GM18508 (cell line): ENCODE results near the gene PDF.
A peak's percentile ranks its signal among the peaks of the same experiment; 100 is the strongest.
"Not testable (repeated sequence)": the region's sequence is repeated elsewhere in the genome, so short reads cannot be mapped to it uniquely, and the experiment has no call there.

ENCODE experiments used
- ATAC-seq: cut with Tn5 transposase; IDR thresholded peaks from one replicate; pipeline ENCODE4 v1.9.1; 2021; ENCODE audit warnings: moderate number of reproducible peaks; ENCODE audit not compliant: insufficient read depth, unreplicated experiment

PDF gene

DNA sequence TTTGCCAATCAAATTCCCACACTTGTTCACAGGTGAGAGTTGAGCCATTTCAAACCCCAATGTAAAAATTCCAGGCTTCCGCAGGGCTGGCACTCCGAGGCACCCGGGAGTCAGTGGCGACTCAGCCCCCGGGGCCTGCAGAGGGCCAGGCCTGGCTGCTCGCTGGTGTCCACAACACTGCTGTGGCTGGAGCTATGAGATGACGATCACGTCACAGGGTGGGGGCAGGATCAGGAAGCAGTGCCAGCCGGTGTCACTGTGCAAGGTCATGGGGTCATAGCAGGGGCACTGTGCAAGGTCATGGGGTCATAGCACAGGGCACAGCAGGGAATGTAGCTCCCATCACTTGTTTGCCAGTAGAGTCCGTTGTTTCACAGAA lies 11.5 kb downstream of the PDF start:
- ATAC-seq: no peak

DNA sequence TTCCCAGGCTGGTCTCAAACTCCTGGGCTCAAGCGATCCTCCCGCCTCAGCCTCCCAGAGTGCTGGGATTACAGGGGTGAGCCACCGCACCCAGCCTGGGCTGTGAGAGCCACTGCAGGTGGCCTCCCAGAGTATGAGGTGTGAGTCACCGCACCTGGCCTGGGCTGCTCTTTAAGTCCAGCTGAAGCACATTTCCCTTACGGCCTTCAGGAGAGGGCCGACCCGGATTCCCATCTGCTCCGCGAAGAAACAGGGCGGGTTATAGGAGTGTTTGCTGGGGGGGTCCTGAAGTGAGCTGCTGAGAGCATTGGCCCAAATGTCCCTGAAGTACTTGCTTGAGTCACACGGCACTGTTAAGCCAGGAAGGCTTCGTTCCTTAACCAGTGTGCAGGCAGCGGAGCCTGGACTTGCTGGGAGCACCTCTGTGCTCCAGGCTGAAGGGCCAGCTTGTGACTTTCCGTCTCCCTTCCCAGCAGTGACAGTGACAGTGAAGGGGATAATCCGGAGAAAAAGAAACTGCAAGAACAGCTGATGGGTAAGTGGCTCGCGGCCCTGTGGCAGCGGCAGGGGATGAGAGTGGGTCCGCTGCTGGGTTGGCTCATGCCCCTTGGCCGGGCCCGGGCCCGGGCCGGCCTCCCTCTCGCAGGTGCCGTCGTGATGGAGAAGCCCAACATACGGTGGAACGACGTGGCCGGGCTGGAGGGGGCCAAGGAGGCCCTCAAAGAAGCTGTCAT lies 12.0 kb downstream of the PDF start:
- ATAC-seq: no peak

DNA sequence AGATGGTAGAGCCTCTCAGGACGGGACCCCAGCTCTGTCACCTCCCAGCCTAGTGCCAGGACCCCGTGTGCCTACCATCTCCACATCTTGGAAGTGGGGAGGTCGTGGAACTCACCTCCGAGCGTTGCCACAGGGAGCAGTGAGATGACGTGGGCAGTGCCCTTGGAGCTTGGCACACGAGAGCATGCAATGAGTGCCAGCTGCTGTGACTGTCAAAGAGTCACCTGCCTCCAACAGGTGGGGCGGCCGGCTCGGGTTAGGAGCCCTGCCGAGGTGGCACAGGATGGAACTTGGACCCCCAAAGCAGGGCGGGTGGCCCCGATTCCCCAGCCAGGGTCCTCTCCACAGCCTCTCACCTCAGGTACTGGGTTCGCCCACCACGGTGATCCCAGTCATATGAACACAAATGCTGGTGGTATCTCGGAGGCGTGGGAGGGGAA lies 13.8 kb downstream of the PDF start:
- no peak for ATAC-seq

DNA sequence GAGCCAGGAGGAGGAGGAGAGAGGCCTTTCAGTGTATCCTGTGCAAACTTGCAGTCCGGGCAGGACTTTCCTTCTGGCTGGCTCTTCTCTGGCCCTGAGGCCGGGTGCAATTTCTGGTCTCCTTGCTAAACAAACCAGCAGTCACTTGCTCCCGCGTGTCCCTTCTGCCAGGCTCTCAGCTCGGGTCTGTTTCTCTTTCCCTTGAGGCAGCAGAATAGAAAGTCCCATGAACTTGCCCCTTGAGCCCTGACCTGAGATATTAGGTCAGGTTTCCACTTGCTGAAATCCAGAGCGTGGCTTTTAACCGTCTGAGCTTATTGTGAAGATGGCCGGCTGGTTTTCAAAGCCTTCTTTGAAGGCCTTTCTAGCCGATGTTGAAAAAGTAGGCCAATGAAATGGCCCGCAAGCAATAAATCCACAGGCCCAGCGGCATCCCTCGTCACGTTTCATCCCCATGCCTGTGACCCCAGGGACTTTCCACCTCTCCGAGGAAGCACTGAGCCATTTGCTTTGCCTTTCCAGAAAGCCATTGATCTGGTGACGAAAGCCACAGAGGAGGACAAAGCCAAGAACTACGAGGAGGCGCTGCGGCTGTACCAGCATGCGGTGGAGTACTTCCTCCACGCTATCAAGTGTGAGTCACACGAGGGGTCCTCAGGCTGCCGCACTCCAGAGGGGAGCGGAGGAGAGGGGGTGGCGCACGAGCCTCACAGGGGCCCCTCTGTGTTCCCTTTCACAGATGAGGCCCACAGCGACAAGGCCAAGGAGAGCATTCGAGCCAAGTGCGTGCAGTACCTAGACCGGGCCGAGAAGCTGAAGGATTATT lies 14.7 kb downstream of the PDF start:
- no peak for ATAC-seq

DNA sequence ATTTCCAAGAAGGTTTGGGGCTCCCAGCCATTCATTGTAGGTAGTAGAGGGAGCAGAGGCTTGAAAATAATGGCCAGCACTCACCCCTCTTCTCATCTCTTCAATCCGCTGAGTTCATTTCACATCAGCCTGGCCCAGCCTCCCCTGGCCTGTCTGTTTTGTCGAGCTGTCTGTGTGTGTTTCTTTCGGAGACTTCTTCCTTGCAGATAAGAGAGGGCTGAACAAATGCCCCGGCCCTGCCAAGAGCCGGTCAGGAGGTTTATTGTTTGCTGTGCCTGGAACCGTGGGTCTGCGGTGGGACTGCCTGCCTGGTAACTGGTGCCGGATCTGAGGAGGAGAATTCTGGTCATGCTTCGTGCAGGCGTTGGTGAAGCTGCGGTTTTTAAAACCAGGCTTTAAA lies 15.9 kb downstream of the PDF start:
- no peak for ATAC-seq

DNA sequence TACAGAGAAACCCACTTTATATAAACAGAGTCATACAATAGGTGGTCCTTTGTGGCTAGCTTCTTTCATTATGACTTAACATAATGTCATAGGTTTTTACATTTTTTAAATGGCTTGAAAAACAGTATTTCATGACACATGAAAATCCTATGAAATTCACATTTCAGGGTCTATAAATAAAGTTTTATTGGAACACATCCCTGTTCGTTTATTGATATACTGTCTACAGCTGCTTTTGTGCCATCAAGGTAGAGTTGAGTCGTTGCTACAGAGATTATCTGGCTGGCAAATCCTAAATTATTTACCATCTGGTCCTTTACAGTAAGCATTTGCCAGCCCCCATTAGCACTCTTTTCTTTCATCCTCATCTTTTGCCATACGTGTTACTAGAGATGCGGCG lies 16.9 kb downstream of the PDF start:
- no peak for ATAC-seq

DNA sequence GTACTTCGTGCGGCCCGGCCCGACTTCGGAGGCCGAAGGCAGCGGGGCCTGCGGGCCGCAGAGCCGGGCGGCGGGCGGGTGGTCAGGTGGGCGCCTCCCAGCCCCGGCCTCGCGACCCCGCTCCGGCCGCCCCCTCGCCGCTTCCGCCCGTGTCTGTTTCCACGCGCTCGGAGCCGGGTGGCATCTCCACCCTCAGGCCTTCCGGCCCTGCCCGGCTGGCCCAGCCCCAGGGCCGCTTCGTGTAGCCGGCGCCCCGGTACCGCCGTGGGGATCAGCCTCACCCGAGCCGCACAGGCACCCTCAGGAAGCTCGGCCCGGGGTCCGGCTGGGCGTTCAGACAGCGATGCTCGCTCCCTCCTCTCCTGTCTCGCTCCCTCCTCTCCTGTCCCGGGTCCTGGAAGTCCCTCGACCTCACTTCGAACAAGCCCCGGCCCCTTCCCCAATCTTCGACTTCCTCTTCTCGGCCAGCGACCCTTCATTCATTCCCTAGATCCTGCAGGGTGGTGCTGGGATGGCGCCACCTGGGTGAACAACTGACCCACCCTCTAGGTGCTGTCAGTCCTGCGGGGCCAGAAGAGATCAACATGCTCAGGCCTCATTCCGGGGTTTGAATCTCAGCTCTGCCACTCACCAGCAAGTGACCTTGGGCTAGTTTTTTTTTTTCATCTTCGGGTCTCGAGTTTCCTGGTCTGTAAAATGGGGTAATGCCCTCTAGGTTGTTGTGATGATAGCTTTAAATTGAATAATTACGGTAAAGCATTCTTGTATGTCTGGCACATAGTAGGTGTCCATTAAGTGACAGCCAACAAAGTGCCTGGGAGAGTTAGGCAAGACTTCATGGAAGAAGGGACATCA lies 18.6 kb downstream of the PDF start:
- peak; percentile 27 for ATAC-seq

DNA sequence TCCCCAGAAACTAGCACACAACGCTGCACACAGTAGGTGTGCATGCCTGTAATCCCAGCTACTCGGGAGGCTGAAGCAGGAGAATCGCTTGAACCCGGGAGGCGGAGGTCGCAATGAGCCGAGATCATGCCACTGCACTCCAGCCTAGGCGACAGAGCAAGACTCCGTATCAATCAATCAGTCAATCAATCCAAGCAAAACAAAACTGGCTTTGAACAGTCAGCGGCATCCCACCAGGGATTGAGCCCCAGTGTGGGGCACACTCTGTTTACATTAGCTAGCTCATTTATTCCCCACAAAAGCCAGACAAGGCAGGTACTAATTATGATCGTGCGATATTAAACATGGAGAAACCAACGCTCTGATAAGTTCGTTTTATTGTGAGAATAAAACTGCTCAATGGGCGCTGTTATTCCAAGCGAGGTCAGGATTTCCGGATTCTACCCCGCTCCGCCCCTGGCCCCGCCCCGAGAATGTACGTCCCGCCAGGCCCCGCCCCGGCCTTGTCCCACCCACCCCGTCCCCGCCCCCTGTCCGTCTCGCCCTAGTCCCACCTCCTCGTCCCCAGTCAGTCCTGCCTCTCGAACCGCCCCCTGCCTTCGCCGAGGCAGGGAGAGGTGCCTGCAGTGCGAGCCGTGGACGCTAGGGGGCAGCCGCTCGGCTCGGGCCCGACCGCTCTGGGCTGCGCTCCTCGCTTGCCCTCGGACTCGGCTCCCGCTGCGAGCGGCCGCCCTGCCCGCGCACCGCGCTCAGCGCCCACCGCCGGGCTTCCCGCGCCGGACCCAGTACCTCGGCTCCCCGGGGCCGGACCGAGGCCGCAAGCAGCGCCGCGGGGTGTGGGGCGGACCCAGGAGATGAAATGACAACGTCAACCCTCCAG lies 19.5 kb downstream of the PDF start, which contains the start of gene VPS4A:
Gene VPS4A, plus strand, starts transcription at position 698 of the 880 bp plus-strand sequence. Its CDS starts 162 bp downstream, at position 860.
- peak; percentile 68 for ATAC-seq

DNA sequence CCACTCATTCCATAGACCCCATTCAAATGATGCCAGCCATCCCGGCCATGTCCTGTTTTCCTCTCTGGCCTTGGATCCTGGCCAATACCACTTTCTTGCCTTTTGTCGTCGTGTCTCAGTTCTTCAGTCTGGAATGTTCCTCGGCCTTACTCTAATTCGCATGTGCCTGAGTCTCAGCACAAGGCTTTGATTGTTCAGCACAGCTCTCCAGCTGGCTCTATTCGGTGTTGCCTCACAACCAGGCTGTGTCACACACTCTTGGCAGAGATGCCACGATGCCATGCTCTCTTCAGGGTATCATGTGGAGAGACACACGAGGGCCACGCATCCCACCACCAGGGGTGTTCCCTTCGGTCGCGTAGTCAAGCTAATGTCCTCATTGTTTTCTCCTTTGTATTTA lies 21.1 kb downstream of the PDF start:
- ATAC-seq: no peak

DNA sequence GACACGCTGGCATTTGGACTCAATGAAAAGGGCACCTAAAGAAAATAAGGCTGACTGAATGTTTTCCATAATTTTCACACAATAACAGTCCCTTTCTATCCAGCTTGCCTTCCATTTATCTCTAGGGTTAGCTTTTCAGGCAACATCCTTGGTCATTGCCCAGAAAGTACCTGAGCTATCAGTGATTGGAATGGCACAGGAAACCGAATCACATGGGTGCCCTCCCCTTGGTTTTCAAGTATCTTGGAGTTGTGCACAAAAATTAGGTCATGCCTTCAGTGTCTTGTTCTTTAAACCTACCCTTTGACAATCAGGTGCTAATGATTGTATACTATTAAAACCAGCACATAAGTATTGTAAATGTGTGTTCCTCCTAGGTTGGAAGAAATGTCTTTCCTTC lies 22.5 kb downstream of the PDF start:
- no peak for ATAC-seq

DNA sequence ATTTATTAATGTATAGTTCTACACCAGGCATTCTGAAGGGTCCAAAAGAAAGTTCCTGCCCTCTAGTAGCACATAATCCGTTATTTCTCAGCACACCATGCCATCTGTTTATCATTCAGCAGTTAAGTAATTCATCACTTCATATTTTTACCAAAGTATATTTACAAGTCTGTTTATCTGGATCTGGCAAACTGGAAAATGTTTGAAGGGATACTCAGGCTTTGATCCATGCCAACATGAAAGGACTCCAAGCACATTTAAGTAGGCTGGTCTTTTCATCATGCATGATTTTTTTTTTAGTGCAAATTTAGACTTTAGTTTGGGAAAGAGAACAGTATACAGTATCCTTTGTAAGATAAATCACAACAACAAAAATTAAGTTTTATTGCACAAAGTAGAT lies 23.3 kb downstream of the PDF start:
- ATAC-seq: no peak

DNA sequence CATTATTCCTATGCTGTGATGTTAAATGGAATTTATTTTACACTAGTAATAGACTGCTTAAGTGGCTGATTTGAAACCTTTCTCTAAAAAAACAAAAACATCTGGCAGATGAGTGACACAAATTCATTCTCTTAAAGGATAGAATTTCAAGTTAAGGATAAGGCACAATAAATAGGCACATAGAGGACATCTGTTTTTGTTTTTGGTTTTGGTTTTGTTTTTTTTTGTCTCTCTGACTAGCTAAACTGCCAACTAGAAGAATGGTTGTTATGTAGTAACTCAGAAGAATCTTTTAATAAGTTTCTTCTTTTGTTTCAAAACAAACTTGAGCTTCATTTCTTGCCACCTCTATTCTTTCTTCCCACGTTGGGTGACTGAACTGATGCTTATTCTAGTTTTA lies 24.4 kb downstream of the PDF start:
- no peak for ATAC-seq

DNA sequence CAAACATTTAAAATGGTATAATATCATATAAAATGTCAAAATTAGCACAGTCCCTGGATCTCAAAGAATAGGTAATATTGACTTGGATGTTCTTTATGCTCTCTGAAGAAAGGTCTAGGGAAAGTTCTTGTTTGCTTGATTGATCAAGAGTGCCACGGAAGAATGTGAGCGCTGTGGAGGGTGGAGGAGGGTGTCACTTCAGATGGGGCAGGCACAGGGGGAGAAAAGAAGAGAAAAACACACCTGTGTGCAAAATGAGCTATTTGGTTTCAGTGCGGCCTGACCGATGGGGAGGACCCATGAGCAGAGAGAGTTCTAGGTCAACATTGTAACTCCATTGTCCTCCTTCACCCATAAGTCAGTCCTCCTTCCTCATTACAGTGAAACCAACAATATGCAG lies 28.1 kb downstream of the PDF start:
- no peak for ATAC-seq

DNA sequence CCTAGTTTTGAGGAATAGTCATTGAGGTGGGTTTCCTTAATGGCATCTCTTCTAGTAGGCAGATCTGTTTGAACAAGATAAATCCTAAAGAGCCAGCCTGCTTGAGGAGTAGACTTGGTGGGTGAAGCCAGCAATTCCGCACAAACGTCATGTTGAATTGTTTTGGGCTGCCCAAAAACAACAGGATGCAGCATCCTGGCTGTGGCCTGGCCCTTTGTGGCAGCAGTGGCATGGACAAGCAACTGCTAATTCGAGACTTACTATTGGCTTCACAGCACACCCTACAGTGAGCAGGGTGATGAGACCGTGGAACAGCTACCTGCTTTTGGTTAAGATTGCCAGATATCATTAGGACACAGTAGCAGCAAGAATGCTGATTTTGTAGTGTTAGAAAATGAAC lies 28.5 kb downstream of the PDF start:
- no peak for ATAC-seq

DNA sequence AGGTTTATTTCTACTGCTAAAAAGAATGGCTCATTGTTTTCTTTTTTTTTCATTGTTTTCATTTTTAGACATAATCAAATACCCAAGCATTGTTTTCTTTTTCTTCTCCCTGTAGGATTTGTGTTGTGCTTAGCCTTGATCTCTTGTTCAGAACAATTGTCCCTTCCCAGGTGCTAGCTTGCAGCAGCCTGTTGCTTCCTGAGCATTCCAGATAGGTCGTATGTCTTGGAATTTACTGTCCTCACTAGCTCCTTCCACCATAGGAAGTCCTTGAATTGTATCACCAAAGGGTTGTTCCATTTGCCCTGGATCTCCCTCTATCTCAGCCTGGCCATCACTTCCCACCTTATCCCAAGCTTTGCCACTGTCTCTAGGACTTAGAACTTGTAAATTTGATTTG lies 29.2 kb downstream of the PDF start:
- ATAC-seq: no peak

DNA sequence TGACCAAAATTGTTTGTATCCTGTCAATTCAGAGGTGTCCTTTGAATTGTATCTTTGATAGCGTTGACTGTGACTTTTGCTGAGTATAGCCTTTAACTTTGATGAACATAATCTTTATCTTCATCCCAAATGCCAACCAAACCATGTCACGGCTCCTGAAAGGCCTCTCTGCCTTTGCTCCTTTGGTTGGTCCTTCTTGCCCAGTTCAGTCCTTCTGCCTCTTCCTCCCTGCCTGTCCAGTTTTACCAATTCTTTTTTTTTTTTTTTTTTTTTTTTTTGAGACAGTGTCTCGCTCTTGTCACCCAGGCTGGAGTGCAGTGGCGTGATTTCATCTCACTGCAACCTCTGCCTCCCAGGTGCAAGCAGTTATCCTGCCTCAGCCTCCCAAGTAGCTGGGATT lies 32.1 kb downstream of the PDF start:
- ATAC-seq: no peak

DNA sequence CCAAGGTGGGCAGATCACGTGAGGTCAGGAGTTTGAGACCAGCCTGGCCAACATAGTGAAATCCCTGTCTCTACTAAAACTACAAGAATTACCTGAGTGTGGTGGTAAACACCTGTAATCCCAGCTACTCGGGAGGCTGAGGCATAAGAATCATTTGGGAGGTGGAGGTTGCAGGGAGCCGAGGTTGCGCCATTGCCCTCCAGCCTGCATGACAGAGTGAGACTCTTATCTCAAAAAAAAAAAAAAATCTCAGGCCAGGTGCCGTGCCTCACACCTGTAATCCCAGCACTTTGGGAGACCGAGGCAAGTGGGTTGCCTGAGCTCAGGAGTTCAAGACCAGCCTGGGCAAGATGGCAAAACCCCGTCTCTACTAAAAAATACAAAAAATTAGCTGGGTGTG lies 33.6 kb downstream of the PDF start:
- ATAC-seq: not testable (repeated sequence)

DNA sequence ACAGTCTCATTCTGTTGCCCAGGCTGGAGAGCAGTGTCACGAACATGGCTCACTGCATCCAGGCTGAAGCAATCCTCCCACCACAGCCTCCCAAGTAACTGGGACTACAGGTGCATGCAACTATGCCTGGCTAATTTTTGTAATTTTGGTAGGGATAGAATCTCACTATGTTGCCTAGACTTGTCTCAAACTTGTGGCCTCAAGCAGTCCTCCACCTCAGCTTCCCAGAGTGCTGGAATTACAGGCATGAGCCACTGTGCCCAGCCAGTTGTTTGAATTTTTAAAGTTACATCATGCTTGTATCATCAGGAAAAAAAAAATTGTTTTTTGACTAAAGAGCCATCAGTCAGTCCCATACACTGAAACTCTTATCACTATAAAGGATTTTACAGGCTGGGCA lies 36.3 kb downstream of the PDF start:
- no peak for ATAC-seq

DNA sequence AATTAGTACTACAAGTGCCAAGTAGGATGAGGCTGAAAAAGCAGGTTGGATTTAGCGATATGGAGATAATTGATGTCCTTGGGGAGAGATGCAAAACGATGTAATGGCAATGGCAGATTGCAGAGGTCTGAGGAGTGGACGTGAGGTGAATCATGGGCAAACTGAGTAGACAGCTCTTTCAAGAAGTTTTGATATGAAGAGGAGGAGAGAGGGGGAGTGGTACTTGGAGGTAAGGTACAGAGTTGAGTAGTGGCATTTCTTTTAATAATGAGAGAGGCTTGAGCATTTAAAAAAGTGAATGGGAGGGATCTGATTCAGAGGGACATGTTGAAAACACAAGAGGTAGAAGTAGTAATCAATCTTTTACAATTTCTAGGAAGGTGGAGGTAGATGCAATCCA lies 37.0 kb downstream of the PDF start:
- ATAC-seq: no peak

DNA sequence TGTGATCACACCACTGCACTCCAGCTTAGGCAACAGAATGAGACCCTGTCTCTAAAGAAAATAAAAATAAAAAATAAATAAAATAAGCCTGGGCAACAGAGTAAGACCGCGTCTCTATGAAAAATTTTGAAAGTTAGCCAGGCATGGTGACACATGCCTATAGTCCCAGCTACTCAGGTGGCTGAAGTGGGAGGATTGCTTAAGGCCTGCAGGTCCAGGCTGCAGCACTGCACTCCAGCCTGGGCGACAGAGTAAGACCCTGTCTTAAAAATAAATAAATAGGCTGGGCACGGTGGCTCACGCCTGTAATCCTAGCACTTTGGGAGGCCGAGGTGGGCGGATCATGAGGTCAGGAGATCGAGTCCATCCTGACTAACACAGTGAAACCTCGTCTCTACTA lies 38.7 kb downstream of the PDF start:
- ATAC-seq: not testable (repeated sequence)
